H1 (cell line): ENCODE data around the gene ARL3. TPM values are rescaled to one million over a fixed set of nuclear protein-coding genes. Genes with fewer than 3 reads are reported as not detected.

Experiments
- ATF2 ChIP-seq: IDR thresholded peaks from 2 replicates; pipeline ENCODE4 v1.6.1; 2012; ENCODE audit warnings: low read length, inconsistent platforms
- CTBP2 ChIP-seq: IDR thresholded peaks from 2 replicates; pipeline ENCODE4 v1.7.0; 2011; ENCODE audit warnings: borderline replicate concordance, mild to moderate bottlenecking, moderate library complexity, mixed read lengths, low read length; ENCODE audit not compliant: insufficient read depth, insufficient read length
- NANOG ChIP-seq: IDR thresholded peaks from 2 replicates; pipeline ENCODE4 v1.6.1; 2011; ENCODE audit warnings: low read length, low read depth, mild to moderate bottlenecking, inconsistent platforms; ENCODE audit not compliant: insufficient read depth, poor library complexity, severe bottlenecking
- RBBP5 ChIP-seq: IDR thresholded peaks from 2 replicates; pipeline ENCODE4 v1.7.1; 2012; ENCODE audit warnings: low read depth, mild to moderate bottlenecking, inconsistent platforms, low read length, moderate library complexity, borderline replicate concordance
- polyA plus RNA-seq, 7 experiments: library from polyadenylated mRNA; depleted of rRNA in 3 of 7; stranded (reverse) in 5 of 7; unstranded in 2 of 7; fragments of >200 nt in 5 of 7; fragments of 200-250 nt in 2 of 7; gene quantifications; 1 replicate in 5 of 7; 2 replicates in 1 of 7; 4 replicates in 1 of 7; pipeline versions ENCODE4 v1.2.1 to v1.2.3, GENCODE V29; 2011 to 2013; ENCODE audit warnings: missing spikeins in 2 of 7, mixed read lengths in 2 of 7
- total RNA-seq: library from RNA; stranded (reverse); fragmentation: NEBNext Ultra II Directional; extraction: Animal tissue kit (Norgen Biotek cat#: 25700); gene quantifications from 2 replicates; pipeline ENCODE4 v1.2.1, GENCODE V29; 2021
- TF ChIP-seq, protein P1 (sequence below), 3 experiments: IDR thresholded peaks; 1 replicate in 2 of 3; 2 replicates in 1 of 3; pipeline versions ENCODE4 v1.5.1 to v1.6.1; 2011; ENCODE audit warnings: low read length in 3 of 3, mild to moderate bottlenecking in 3 of 3, inconsistent platforms in 2 of 3, low read depth in 1 of 3, moderate library complexity in 1 of 3; ENCODE audit not compliant: insufficient read depth in 1 of 3; ENCODE audit errors: control extremely low read depth in 1 of 3

ARL3 gene
- total and polyA plus RNA-seq, 2 of the 8 experiments (the other 6 are each of a cell fraction or from before 2014, with no cell fraction given): 8.8 to 16.2 TPM

DNA sequence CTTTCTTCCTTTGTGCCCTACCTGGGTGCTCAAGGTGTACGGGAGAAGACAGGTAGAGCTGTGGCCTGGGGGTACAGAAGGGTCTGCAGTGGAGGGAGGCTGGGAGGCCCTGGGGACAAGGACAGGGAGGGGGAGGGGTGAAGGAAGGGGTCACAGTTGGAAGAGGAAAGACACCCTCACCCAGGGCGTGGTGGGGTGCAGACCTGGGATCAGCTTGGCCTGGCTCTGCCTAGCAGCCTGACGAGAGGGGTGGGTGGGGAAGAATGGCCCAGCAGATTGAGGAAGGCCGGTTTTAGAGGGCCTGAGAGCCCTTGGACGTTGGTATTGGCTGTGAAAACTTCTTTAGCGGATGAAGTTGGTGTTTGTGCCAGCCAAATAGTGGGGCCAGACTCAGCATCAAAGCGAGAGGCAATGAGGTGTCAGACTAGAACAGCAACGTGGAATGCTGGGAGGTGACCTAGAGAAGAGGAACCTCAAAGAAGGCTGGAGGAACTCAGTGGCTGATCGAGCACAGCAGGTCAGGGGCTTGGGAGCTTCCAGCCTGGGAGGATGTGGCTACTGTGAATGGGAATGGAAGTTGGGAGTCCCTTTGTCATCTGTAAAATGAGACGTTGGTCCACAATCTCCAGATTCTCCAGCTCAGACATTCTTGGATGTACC lies 88.0 kb downstream of the ARL3 start (continued):
- TF ChIP-seq ATF2 (no peak), NANOG (no peak), RBBP5 (no peak), CTBP2 (no peak)
- TF ChIP-seq, protein P1, sequence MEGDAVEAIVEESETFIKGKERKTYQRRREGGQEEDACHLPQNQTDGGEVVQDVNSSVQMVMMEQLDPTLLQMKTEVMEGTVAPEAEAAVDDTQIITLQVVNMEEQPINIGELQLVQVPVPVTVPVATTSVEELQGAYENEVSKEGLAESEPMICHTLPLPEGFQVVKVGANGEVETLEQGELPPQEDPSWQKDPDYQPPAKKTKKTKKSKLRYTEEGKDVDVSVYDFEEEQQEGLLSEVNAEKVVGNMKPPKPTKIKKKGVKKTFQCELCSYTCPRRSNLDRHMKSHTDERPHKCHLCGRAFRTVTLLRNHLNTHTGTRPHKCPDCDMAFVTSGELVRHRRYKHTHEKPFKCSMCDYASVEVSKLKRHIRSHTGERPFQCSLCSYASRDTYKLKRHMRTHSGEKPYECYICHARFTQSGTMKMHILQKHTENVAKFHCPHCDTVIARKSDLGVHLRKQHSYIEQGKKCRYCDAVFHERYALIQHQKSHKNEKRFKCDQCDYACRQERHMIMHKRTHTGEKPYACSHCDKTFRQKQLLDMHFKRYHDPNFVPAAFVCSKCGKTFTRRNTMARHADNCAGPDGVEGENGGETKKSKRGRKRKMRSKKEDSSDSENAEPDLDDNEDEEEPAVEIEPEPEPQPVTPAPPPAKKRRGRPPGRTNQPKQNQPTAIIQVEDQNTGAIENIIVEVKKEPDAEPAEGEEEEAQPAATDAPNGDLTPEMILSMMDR (IDR thresholded peaks at IDR 0.05; ENCODE audit: control extremely low read depth in 1 of 3, insufficient read depth in 1 of 3, low read depth in 1 of 3, low read length in 3 of 3): no peak
- TF ChIP-seq, all 59 proteins: peak for 0
